Measurements from ENCODE around the gene SCYL3. TPM values are rescaled to one million over a fixed set of nuclear protein-coding genes. Genes with fewer than 3 reads are reported as not detected.

SCYL3 gene, protein sequence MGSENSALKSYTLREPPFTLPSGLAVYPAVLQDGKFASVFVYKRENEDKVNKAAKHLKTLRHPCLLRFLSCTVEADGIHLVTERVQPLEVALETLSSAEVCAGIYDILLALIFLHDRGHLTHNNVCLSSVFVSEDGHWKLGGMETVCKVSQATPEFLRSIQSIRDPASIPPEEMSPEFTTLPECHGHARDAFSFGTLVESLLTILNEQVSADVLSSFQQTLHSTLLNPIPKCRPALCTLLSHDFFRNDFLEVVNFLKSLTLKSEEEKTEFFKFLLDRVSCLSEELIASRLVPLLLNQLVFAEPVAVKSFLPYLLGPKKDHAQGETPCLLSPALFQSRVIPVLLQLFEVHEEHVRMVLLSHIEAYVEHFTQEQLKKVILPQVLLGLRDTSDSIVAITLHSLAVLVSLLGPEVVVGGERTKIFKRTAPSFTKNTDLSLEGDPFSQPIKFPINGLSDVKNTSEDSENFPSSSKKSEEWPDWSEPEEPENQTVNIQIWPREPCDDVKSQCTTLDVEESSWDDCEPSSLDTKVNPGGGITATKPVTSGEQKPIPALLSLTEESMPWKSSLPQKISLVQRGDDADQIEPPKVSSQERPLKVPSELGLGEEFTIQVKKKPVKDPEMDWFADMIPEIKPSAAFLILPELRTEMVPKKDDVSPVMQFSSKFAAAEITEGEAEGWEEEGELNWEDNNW
- polyA plus RNA-seq (2012; ENCODE audit: insufficient read depth, insufficient read length, low read depth): 5.5 TPM

GRCh38 chr1:169893645-169894423 lies at the start of gene SCYL3:
TSS of gene SCYL3 (minus strand) at chr1:169893896. CDS start at chr1:169888840, 5,056 bp downstream.
- H3K4me3 ChIP-seq (ENCODE audit: low read depth, low read length): peak within 1 kb of the TSS; percentile 83
- peak; percentile 91 for DNase-seq
- no peaks in the 10 kb centered on the region for H3K9me3 ChIP-seq
- no peaks in the 10 kb centered on the region; the same call in 1 of the 2 replicates for H3K4me1 ChIP-seq
- H3K27me3 ChIP-seq: no peaks in the 10 kb centered on the region; the same call in 1 of the 2 replicates
- no peaks in the 10 kb centered on the region for H3K36me3 ChIP-seq
- TF ChIP-seq CTCF (IDR thresholded peaks at IDR 0.05; ENCODE audit: low read depth, low read length): no peak

DNA sequence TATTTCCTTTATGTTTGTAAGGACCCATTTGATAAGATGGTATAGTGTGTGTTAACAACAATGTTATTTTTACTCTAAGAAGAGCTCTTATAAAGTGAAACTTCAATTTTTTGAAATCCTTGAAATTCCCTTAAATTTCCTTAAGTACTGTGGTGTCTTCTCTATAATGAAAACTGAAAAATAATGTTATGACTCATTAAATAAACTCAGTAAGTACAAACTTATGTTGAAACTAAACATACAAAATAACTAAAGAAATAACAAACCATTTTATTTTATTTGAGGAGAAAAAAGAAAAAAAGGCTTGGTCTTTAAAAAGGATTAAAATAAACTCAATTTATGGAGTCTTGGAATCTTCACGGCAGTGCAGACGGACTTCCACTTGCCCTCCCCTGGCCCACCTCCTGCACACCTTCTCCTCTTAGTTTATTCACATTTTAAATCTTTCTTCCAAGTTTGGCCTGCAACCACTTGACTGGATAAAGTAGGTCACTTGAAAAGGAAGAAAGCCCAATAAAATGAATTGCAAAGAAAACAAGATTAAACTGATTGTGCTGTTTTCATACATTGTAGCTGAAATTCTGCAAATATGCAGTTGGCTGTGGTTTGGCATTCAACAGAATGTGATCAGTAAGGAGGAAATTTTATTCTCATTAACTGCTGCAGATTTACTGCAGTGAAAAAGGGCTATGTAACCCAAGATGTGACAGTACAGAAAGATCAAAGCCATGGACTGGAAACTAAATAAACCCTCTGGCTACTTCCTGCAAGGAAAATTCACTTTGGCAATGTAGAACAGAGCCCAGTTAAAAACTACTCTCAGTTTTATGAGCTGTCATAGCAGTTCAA lies 48.5 kb upstream of the SCYL3 start:
- H3K4me3 ChIP-seq (ENCODE audit: low read depth, low read length): no peak overlapping the region
- no peak for DNase-seq

GRCh38 chr1:169933984-169934725 lies 40.5 kb upstream of the SCYL3 start:
- Histone ChIP-seq H3K4me3 (ENCODE audit: low read depth, low read length) (no peak overlapping the region), H3K27me3 (no peaks in the 10 kb centered on the region), H3K9me3 (no peaks in the 10 kb centered on the region), H3K4me1 (no peaks in the 10 kb centered on the region), H3K36me3 (no peaks in the 10 kb centered on the region)
- no peak for DNase-seq
- TF ChIP-seq CTCF (IDR thresholded peaks at IDR 0.05; ENCODE audit: low read depth, low read length): no peak

More for the DNA sequence above, 48.5 kb upstream of the SCYL3 start:
- no peak for TF ChIP-seq CTCF (IDR thresholded peaks at IDR 0.05; ENCODE audit: low read depth, low read length)
- H3K27me3 ChIP-seq: no peaks in the 10 kb centered on the region
- no peaks in the 10 kb centered on the region for H3K9me3 ChIP-seq
- H3K36me3 ChIP-seq: no peaks in the 10 kb centered on the region
- H3K4me1 ChIP-seq: no peaks in the 10 kb centered on the region

DNA sequence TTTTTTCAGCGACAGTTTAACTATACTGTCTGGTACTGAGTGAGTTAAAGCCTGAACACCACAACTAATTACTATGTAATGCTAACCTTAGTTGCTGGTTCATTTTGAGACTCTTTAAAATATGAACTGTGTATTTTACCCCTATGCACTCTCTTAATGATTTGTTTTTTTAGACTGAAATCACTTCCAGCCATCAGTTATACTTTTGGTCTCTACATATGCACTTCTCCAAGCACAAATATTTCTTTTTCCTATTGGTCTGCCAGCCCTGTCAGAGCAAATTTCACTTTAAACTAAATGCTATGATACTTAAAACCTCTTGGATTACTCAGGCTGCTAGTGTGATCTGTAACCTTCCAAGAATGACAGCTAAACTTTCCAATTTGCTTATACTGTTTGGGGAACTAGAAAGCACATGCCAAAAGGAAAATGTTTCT lies 38.1 kb upstream of the SCYL3 start:
- TF ChIP-seq CTCF (IDR thresholded peaks at IDR 0.05; ENCODE audit: low read depth, low read length): no peak
- H3K27me3 ChIP-seq: no peaks in the 10 kb centered on the region
- DNase-seq: no peak
- H3K4me1 ChIP-seq: no peaks in the 10 kb centered on the region
- H3K9me3 ChIP-seq: no peaks in the 10 kb centered on the region
- H3K36me3 ChIP-seq: no peaks in the 10 kb centered on the region
- no peak overlapping the region for H3K4me3 ChIP-seq (ENCODE audit: low read depth, low read length)

GRCh38 chr1:169929210-169929526 lies 35.5 kb upstream of the SCYL3 start:
- no peaks in the 10 kb centered on the region for H3K36me3 ChIP-seq
- TF ChIP-seq CTCF (IDR thresholded peaks at IDR 0.05; ENCODE audit: low read depth, low read length): no peak
- no peaks in the 10 kb centered on the region for H3K27me3 ChIP-seq
- H3K4me1 ChIP-seq: no peaks in the 10 kb centered on the region
- no peak for DNase-seq
- no peak overlapping the region for H3K4me3 ChIP-seq (ENCODE audit: low read depth, low read length)
- no peaks in the 10 kb centered on the region for H3K9me3 ChIP-seq

Data from BE2C (cell line).